Stimulated activated CD8-positive, alpha-beta memory T cell treated with anti-CD3 and anti-CD28 coated beads, Interleukin-4, amount 100 ng/mL, for 48 hours (primary cell): Measurements from ENCODE around the gene OSBPL9.
"Not testable (repeated sequence)": the region's sequence is repeated elsewhere in the genome, so short reads cannot be mapped to it uniquely, and the experiment has no call there.

Experiments
- DNase-seq: peaks from one replicate; pipeline ENCODE4 v3.0.0-alpha.2; 2020

Gene OSBPL9

DNA sequence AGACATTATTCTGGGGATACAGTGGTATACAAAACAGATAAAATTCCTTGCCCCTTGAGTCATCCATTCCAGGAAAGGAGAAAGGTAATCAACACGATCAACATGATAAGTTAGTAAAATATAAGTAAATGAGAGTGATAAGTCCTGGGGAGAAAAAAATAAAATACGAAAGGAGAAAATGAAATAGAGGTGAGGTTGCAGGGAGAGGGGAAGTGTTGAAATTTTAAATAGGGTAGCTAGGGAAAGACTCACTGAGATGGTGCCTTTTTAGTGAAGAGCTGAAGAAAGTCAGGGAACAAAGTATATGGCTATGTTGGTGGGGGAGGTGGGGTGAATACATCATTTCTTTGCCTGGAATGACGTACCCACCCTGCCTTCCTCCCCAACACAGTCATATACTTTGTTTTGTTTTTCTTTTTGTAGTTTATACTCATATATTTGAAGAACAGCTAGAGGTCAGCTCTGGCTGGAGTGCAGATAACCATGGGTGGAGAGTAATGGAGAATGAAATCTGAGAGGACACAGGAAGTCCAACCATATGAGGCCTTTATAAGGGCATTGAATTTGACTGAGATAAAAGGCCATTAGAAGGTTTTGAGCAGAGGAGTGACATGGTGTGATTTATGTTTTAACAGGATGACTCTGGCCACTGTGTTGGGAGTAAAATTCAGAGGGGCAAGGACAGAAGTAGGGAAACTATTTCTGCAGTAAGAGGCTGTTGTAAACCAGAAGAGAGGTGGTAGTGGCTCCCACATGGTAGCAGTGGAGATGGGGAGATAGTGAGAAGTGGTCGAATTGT lies 54.8 kb downstream of the OSBPL9 start:
- DNase-seq: no peak

DNA sequence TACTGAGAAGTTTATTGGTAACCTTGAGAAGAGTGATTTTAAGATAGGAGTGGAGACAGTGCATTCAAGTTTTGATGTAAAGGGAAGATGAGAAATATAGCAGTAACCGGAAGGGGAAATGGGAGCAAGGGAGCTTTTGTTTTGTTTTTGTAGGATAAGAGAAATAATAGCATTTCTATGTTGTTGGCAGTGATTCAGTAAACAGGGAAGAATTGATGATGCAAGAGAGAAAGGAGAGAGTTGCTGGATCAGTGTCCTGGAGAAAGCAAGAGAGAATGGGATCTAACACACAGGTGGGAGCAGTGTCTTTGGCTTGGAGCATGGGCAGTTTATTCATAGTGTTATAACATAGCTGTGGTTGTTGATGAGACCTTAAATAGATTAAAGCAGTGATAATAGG lies 56.4 kb downstream of the OSBPL9 start:
- no peak for DNase-seq

DNA sequence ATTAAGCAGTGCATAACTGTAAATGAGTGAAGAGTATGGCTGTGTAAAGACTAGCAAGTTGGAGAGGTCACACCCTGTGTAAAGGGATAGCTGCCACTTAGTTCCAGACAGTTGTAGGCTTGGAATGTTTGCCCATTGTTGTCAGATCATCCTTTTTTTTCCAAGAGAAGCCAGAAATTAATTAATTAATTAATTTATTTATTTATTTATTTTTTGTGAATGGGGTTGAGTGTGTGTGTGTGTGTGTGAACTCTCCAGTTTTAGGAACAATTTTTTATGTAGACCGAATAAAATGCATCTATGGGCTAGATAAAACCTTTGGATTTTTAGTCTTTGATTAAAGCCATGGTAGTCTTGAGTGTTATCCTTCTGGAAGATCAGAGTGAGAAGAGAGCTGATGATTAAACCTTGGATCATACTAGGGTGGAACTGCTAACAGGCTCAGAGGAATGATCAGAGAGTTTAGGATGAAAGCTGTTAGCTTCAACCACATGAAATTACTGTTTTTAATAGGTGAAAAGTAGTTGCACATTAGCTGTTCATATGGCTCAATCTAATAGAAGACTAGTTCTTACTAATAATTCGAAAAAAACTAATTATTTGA lies 58.4 kb downstream of the OSBPL9 start:
- DNase-seq: no peak

DNA sequence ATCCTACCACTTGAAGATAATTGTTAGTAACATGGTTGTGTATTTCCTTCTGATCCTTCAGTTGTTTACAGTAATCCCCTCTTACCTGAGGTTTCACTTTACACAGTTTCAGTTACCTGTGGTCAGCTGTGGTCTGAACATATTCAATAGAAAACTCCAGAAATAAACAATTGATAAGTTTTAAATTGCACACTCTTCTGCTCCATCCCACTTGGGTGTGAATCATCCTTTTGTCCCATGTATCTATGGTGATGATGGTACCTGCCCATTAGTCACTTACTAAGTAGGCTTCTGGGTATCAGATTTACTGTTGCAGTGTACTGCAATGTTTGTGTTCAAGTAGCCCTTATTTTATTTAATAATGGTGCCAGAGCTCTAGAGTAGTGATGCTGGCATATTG lies 62.5 kb downstream of the OSBPL9 start:
- no peak for DNase-seq

DNA sequence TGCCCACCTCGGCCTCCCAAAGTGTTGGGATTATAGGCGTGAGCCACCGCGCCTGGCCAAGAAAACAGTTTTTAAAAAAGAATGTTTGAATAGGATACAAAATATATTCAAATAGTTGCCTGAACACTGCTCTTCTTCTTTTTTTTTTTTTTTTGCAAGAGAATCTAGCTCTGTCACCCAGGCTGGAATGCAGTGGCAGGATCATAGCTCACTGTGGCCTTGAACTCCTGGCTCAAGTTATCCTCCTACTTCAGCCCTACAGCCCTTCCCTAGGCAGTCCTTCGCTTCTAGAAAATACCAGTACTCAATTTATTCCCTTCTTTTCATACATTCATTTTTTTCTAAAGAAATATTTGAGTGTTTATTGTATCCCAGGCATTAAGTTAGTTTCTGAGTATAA lies 67.9 kb downstream of the OSBPL9 start:
- no peak for DNase-seq

DNA sequence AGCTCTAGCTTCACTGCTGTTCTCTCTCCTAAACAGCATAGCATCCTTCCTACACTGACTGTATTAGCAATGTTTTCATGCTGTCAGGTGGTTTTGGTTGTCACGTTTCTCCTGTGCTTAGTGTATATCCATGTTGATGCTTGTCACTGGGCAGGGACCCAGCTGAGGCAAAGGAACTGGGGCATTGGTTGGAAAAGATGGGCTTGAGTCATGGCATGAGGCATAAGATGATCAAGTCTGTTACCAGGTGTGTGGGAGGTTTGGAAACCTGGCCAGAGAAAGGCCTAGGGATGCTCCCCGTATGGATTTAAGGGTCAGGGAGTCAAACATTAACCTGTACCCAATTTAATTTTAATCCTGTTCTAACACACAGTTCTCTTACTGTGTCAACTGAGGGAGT lies 69.6 kb downstream of the OSBPL9 start:
- DNase-seq: no peak

DNA sequence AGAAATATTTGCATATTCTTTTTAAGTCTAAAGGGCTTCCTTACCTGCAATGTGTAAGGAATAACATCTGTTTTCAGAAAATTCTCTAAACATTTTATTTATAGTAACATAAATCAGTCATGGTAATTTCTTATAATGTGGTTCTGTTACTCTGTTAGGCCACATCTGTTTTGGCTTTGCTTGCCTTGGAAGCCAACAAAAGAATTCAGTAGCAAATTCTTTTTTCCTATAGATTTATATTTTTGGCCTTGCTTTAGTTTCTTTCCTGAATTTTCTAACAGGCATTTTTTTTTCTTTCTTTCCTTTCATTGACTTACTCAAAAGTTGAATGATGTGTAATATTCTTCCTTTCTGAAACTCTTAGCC lies 72.2 kb downstream of the OSBPL9 start:
- no peak for DNase-seq

DNA sequence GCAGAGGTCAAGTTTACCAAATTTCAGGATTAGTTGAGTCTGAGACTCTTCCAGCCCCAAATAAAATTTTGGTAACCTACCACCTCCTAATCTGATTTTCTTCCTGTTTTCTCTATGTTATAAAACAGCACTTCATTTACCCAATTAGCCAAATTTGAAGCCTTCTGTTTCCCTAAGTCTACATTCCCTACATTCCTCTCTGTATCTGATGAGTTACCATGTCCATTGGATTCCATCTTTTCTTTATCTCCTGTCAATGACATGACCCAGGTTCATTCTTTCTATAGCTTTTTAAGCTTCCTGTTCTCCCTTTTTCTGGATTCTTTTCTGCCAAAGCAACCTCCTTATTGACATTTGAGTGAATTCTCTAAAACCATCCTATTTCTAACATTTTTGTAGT lies 72.8 kb downstream of the OSBPL9 start:
- DNase-seq: no peak

DNA sequence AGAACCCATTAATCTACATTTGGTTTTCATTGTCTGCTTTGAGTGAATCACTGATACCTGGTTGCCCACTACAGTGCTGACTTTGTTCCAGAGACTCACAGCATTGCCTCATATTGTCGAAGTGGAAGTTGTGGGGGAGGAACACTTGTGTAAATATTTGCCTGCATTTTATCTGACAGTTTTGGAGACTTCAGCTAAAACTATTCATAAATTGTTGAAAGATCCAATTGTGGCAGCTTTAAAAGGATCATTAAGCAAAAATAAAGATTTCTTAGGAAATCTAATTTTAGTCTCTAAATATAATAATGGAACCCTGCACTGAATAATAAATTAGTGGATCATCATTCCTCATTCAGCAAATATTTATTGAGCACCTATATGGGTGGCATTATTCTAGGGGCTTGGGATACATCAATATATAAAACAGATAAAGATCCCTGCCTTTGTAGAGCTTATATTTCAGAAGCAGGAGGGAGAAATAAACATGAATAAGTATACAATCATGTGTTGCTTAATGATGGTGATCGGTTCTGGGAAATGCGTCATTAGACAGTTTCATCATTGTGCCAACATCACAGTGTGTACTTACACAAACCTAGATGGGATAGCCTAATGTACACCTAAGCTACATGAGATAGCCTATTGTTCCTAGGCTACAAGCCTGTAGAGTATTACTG lies 73.5 kb downstream of the OSBPL9 start:
- DNase-seq: no peak

DNA sequence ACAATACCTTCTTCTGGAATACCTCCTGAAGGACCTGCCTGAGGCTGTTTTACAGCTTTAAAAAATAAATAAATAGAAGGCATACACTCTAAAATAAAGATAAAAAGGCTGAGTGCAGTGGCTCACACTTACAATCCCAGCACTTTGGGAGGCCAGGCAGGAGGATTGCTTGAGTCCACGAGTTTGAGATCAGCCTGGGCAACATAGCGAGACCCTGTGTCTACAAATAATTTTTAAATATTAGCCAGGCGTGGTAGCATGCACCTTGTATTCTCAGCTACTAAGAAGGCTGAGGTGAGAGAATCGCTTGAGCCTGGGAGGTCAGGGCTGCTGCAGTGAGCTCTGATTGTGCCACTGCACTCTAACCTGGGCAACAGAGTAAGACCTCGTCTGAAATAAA lies 75.0 kb downstream of the OSBPL9 start:
- DNase-seq: no peak

DNA sequence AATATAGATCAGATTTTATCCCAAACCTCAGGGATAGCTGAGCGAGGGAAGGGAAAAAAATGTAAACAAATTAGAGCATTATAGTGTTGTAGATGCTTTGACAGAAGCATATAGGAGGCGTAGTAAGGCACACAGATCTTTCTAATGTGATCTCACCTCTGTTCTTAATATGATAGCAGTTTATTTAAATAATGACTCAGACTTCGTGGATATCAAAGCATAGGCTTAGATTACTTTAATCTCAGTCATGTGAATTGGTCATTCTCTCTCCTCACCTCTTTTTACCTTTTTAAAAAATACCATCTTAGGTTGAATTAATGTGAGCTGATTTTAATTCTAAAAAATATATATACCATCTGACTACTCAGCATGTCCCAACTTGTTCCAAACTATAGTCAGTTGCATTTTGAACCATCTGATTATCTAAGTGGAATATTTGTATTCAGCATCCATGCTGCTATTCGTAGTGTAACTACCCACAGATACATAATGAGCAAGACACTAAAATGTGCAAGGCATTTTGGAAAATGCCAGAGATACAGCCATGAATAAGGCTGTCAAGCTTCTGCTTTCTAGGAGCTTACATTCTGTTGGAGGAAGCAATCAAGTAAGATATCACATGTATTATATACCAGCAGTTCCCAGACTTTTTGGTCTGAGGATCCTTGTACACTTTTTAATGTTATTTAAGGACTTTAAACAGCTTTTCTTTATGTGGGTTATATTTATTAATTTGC lies 76.7 kb downstream of the OSBPL9 start:
- no peak for DNase-seq

DNA sequence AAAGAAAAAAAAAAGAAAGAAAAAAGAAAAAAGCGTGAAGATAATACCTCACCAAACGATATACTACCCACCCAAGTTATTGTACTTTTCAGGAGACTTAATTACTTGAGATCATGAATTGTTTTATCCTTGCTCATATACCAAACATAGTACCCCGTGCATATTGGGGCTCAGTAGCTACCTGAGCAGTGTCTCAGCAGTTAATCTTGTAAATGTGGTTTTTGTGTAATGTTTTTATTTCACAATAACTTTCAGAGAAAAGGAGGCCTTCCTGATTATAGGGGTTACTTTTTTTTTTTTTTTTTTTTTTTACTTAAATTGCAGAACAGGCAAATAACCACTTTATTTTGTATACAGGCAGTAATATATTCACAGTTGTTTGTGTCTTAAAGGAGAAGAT lies 80.3 kb downstream of the OSBPL9 start:
- no peak for DNase-seq

DNA sequence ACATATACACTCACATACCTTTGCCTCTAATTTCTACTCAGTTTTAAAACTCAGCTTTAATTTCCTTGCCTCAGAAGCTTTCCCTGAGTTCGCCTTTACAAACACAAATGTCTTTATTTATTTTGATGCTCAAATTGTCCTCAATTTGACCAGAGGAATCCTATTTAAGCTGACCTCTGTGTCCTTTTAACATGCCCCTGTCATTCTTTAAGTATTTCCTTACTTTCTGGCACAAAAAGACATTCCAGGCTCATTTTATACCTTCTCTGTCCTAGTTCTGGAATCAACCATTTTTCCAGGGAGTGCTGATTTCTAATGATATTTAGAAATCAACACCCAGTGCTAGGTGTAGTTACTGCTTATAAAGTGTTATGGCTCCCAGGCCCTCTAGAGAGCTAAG lies 82.5 kb downstream of the OSBPL9 start:
- DNase-seq: no peak

DNA sequence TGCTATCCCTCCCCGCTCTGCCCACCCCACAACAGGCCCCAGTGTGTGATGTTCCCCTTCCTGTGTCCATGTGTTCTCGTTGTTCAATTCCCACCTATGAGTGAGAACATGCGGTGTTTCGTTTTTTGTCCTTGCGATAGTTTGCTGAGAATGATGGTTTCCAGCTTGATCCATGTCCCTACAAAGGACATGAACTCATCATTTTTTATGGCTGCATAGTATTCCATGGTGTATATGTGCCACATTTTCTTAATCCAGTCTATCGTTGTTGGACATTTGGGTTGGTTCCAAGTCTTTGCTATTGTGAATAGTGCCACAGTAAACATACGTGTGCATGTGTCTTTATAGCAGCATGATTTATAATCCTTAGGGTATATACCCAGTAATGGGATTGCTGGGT lies 84.9 kb downstream of the OSBPL9 start:
- not testable (repeated sequence) for DNase-seq

DNA sequence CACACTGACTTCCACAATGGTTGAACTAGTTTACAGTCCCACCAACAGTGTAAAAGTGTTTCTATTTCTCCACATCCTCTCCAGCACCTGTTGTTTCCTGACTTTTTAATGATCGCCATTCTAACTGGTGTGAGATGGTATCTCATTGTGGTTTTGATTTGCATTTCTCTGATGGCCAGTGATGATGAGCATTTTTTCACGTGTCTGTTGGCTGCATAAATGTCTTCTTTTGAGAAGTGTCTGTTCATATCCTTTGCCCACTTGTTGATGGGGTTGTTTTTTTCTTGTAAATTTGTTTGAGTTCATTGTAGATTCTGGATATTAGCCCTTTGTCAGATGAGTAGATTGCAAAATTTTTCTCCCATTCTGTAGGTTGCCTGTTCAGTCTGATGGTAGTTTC lies 85.3 kb downstream of the OSBPL9 start:
- not testable (repeated sequence) for DNase-seq

DNA sequence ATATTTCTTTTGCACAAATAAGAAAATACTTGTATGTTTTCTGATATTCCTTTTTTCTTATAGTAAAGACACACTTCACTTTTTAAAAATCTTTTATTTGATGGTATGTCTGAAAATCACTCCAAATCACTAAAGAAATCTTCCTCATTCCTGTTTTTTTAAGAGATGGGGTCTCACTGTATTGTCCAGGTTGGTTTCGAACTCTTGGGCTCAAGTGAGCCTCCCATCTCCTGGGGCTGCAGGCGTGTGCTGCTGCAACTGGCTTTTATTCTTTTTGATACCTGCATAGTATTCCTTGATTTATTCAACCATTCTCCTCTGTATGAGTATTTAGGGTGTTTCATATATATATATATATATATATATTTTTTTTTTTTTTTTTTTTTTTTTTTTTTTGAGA lies 88.1 kb downstream of the OSBPL9 start:
- DNase-seq: no peak

DNA sequence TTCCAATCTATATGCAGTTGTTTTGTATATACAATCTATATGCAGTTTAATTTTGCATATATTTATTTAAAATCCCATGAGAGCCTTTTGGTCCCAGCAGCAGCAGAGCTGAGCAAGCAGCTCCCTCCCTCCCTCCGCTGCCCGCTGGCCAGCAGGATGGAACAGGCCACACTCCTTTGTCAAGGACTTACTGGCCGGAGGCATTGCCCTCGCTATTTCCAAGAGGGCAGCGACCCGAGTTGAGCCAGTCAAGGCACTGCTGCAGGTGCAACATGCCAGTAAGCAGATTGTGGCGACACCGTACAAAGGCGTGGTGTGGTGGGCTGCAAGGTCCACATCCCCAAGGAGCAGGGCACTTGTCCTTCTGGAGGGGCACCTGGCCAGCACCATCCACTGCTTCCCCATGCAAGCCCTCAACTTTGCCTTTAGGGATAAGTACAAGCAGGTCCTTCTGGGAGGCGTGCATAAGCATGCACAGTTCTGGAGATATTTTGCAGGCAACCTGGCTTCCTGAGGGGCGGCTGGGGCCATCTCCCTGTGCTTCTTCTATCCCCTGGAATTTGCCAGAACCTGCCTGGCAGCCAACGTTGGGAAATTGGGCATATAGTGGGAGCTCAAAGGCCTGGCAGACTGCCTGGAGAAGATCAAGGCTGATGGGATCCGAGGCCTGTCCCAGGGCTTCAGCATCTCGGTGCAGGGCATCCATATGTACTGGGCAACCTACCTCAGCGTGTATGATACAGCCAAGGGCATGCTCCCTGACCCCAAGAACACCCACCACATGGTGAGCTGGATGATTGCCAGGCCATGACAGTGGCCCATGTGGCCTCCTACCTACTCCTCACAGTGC lies 92.2 kb downstream of the OSBPL9 start:
- no peak for DNase-seq

DNA sequence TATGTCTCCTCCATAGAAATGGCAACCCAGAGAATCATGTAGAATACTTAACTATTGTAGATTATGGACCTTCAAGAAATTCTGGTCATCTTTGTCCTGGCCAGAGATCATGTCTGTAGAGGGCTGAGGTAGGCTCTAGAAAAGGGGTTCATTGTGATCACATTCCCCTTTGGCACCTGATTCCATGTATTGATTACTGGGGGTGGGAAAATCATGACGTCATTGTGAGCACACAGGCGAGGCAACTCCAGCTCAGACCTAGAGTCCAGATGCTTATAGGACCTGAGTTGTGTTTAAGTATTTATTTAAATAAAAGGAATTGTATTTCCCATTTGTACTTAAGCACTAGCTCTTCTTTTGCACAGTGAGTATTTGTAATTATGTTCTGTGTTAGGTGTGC lies 93.1 kb downstream of the OSBPL9 start:
- no peak for DNase-seq

DNA sequence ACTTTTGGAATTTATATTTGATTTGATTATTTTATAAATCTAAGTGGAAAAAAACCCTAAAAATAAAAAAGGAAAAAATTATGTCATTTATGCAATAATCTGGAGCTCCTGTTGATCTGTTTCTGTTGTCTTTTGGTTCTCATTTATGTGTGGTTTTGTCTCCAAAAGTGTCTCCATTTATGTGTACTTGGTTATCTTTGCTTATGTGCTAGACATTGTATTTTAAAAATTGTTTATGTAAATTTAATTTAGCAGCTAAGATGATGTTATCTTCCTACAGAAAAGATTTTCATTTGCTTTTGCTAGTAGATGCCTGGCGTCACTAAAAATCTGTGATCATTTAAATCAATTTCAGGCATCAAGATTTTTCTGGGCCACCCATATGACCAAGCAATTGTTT lies 95.7 kb downstream of the OSBPL9 start:
- no peak for DNase-seq

DNA sequence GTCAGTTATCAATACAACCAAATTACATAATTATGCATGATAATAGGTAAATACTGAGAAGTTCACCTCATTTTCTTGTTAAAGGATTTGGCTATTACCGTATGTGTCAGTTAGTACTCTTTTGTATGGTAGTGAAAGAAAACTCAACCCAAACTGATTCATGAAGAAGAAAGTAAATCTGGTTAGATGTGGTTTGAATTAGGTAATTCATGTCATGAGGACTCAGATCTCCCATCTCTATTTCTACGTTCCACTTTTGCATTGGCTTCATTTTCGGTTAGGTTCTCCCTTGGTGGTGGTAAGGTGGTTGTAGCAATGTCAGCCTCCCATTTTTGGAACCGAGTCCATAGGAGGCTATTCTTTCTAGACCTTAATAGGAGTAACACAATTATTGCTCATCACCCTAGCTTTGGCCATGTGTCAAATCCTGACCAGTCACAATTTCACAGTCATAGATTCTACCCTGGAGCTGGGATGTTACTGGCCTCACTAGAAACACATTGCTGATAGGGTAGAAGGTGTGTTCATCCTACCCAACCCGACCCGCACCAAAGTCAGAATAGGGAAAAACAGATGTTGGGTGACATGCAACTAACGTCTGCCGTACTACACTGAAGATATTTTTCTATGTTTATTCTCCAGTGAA lies 97.6 kb downstream of the OSBPL9 start:
- no peak for DNase-seq

DNA sequence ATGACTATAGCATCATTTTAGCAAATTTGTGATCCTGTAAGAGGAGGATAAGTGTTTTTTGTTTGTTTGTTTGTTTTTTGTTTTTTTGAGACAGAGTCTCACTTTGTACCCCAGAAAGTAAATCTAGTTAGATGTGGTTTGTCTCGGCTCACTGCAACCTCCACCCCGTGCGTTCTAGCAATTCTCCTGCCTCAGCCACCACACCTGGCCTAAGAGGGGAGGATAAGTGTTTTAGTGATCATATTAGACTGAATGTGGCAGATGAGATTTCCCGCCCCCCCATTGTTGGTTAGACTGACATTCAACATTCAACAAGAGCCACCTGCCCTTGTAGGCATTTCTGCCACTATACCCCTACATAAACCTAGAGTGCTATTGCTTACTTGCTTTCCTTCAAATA lies 98.5 kb downstream of the OSBPL9 start:
- DNase-seq: no peak

DNA sequence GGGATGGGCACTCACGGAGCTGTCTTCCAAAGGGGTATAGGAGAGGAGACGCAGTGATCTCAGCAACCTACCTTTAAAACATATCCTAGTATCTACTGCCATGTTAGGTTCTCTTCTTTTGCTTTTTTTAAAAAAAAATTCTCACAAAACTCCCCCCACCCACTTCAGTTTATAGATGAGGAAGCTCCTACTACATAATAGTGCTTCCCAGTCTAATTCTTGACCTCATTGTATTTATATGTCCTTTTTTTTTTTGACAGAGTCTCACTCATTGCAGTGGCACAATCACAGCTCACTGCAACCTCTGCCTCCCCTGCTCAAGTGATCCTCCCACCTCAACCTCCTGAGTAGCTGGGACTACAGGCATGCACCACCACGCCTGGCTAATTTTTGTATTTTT lies 99.9 kb downstream of the OSBPL9 start:
- no peak for DNase-seq
